Measurements from ENCODE around the gene ARAP1. TPM values are rescaled to one million over a fixed set of nuclear protein-coding genes. Genes with fewer than 3 reads are reported as not detected.

The ARAP1 gene
- total and polyA plus RNA-seq, 8 donors = 32.2 to 201 (median 69.8) TPM

- H3K4me1 ChIP-seq = peaks cover 0 to 81% (median 19%) of the 10 kb centered on the region in 4 donors
- no peak overlapping the region for H3K4me3 ChIP-seq
- intact Hi-C loops (cut with DNase I; ENCODE audit: low total_unique reads) = no loop called here
- no peaks in the 10 kb centered on the region for H3K36me3 ChIP-seq
- no peak for TF ChIP-seq POLR2AphosphoS5 (IDR thresholded peaks at IDR 0.05)
- no peak for TF ChIP-seq EP300 (IDR thresholded peaks at IDR 0.05)
- no peak for TF ChIP-seq POLR2A (IDR thresholded peaks at IDR 0.05)
- no peak for TF ChIP-seq CTCF (IDR thresholded peaks at IDR 0.05)
- no peaks in the 10 kb centered on the region for H3K27me3 ChIP-seq
- WGBS, 5 donors = 65 to 69% (median 66%) methylated on average over 10 of the region's 10 CpGs
- H3K9me3 ChIP-seq = no peaks in the 10 kb centered on the region
- H3K27ac ChIP-seq = peak overlapping the region in 4 of 5 donors; percentile 15 to 66 (median 45)
- no peak for DNase-seq
These were observed 11.4 kb downstream of the ARAP1 start for GRCh38 chr11:72740562-72741428.

- peaks cover 0 to 89% (median 24%) of the 10 kb centered on the region in 4 donors for H3K4me1 ChIP-seq
- intact Hi-C loops (cut with DNase I; ENCODE audit: low total_unique reads) = no loop called here
- peak overlapping the region in 2 of 5 donors; percentile 68 to 79 for H3K27ac ChIP-seq
- 84 to 96% (median 92%) methylated on average over 2 of the region's 2 CpGs for WGBS, 5 donors
- H3K27me3 ChIP-seq = no peaks in the 10 kb centered on the region
- DNase-seq = no peak
- TF ChIP-seq POLR2A (IDR thresholded peaks at IDR 0.05) (no peak), CTCF (IDR thresholded peaks at IDR 0.05) (no peak), POLR2AphosphoS5 (IDR thresholded peaks at IDR 0.05) (no peak), EP300 (IDR thresholded peaks at IDR 0.05) (no peak)
- H3K9me3 ChIP-seq = no peaks in the 10 kb centered on the region
- H3K36me3 ChIP-seq = no peaks in the 10 kb centered on the region
- no peak overlapping the region for H3K4me3 ChIP-seq
These were observed 12.2 kb downstream of the ARAP1 start for GRCh38 chr11:72740060-72740424.

GRCh38 chr11:72739240-72740059 lies 12.8 kb downstream of the ARAP1 start:
- peak overlapping the region in 4 of 5 donors; percentile 52 to 79 (median 67) for H3K27ac ChIP-seq
- no peaks in the 10 kb centered on the region for H3K36me3 ChIP-seq
- H3K4me1 ChIP-seq = peaks cover 0 to 90% (median 27%) of the 10 kb centered on the region in 4 donors
- DNase-seq = no peak
- TF ChIP-seq POLR2AphosphoS5 (IDR thresholded peaks at IDR 0.05) (no peak), CTCF (IDR thresholded peaks at IDR 0.05) (no peak), EP300 (IDR thresholded peaks at IDR 0.05) (no peak), POLR2A (IDR thresholded peaks at IDR 0.05) (no peak)
- H3K4me3 ChIP-seq = no peak overlapping the region
- 83 to 91% (median 88%) methylated on average over 9 to 10 of the region's 10 CpGs for WGBS, 5 donors
- no peaks in the 10 kb centered on the region for H3K9me3 ChIP-seq
- intact Hi-C loops (cut with DNase I; ENCODE audit: low total_unique reads) = no loop called here
- H3K27me3 ChIP-seq = no peaks in the 10 kb centered on the region
